ENCODE results near the gene SHMT2.

DNA sequence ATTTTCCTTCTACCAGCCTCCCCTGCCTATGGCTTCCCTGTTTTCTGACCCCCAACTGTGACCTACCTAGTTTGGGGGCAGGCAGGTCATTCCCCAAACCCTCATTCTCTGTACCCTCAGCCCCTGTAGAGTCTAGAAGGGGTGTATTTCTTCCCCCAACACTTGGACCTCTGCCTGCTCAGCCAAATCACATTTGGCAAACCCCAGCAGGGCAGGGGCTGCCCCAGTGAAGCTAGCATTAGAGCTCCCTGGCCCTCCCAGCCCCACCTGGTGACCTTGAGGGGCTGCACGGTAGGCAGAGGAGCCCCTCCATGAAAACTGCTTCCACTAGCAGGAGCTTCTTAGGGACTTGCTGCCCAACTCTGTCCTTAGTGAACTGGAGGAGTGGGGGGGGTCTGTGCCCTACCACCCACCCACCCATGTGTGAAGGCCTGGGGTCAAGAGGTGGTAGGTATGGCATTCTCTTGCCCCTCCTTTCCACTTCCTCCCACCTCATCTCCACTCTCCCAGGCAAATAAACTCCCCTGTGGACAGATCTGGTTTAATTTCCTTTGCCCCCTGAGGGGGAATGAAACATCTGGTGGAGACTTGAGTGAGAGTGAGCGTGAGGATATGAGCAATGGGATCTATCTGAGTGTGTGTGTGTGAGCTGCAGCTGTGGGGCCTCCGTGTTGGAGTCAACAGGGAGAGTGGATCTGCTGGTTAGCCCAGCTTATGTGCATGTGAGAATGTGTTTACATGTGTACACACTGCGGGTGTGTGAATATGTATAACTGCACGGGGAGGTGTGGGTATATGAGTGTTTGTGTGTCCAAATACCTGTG is 11.3 kb upstream of the SHMT2 start:
- no peak for TF ChIP-seq CEBPB (IDR thresholded peaks at IDR 0.05; ENCODE audit: low read depth, low read length)
- TF ChIP-seq, protein P1, sequence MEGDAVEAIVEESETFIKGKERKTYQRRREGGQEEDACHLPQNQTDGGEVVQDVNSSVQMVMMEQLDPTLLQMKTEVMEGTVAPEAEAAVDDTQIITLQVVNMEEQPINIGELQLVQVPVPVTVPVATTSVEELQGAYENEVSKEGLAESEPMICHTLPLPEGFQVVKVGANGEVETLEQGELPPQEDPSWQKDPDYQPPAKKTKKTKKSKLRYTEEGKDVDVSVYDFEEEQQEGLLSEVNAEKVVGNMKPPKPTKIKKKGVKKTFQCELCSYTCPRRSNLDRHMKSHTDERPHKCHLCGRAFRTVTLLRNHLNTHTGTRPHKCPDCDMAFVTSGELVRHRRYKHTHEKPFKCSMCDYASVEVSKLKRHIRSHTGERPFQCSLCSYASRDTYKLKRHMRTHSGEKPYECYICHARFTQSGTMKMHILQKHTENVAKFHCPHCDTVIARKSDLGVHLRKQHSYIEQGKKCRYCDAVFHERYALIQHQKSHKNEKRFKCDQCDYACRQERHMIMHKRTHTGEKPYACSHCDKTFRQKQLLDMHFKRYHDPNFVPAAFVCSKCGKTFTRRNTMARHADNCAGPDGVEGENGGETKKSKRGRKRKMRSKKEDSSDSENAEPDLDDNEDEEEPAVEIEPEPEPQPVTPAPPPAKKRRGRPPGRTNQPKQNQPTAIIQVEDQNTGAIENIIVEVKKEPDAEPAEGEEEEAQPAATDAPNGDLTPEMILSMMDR (conservative IDR thresholded peaks at IDR 0.05; ENCODE audit: low read depth, low read length), result no peak
- no peak for TF ChIP-seq POLR2A (IDR thresholded peaks at IDR 0.05; ENCODE audit: low read depth, low read length)
- TF ChIP-seq RFX5 (IDR thresholded peaks at IDR 0.05; ENCODE audit: low read depth, low read length), result no peak
- TF ChIP-seq MAZ (IDR thresholded peaks at IDR 0.05; ENCODE audit: borderline replicate concordance, low read depth, low read length), result no peak
- TF ChIP-seq NFE2L2 (IDR thresholded peaks at IDR 0.05; ENCODE audit: low read depth, low read length), result no peak
- no peak for TF ChIP-seq SMC3 (IDR thresholded peaks at IDR 0.05; ENCODE audit: low read depth, low read length)
- TF ChIP-seq, protein P2, sequence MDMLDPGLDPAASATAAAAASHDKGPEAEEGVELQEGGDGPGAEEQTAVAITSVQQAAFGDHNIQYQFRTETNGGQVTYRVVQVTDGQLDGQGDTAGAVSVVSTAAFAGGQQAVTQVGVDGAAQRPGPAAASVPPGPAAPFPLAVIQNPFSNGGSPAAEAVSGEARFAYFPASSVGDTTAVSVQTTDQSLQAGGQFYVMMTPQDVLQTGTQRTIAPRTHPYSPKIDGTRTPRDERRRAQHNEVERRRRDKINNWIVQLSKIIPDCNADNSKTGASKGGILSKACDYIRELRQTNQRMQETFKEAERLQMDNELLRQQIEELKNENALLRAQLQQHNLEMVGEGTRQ (IDR thresholded peaks at IDR 0.05; ENCODE audit: low read depth, low read length), result no peak
- no peak for TF ChIP-seq MXI1 (IDR thresholded peaks at IDR 0.05; ENCODE audit: borderline replicate concordance, low read depth, low read length)
- TF ChIP-seq RCOR1 (IDR thresholded peaks at IDR 0.05; ENCODE audit: insufficient replicate concordance, low read length), result no peak
- no peak for TF ChIP-seq CHD1 (IDR thresholded peaks at IDR 0.05; ENCODE audit: low read depth, low read length)
- no peak for TF ChIP-seq RAD21 (IDR thresholded peaks at IDR 0.05; ENCODE audit: low read length)

Measured in IMR-90 (cell line).